Liver (tissue), 9 donors: ENCODE data around the gene GSE1. TPM values are rescaled to one million over a fixed set of nuclear protein-coding genes. Genes with fewer than 3 reads are reported as not detected.

Experiments
- DNase-seq: peaks from one replicate; pipeline ENCODE4 v3.0.0-alpha.2; 2017; ENCODE audit warnings: low spot score
- H3K27ac ChIP-seq, 2 donors: one replicate each; pipeline ENCODE4 v1.7.0; 2013; ENCODE audit warnings: inconsistent platforms in 2 of 2, low read length in 2 of 2, control low read depth in 1 of 2, low read depth in 1 of 2, mild to moderate bottlenecking in 1 of 2
- H3K27me3 ChIP-seq, 4 donors: one replicate each; pipeline versions ENCODE4 v1.6.1 to v1.7.0; 2013; ENCODE audit warnings: low read length in 3 of 4, inconsistent platforms in 1 of 4, mild to moderate bottlenecking in 1 of 4, moderate library complexity in 1 of 4; ENCODE audit not compliant: control insufficient read depth in 4 of 4, insufficient read depth in 4 of 4
- H3K36me3 ChIP-seq, 4 donors: one replicate each; pipeline versions ENCODE4 v1.6.1 to v1.7.0; 2013; ENCODE audit warnings: low read length in 3 of 4, mild to moderate bottlenecking in 3 of 4, low read depth in 1 of 4, moderate library complexity in 1 of 4; ENCODE audit not compliant: control insufficient read depth in 4 of 4, insufficient read depth in 3 of 4
- H3K4me1 ChIP-seq, 4 donors: one replicate each; pipeline versions ENCODE4 v1.6.1 to v1.7.0; 2013; ENCODE audit warnings: low read length in 3 of 4, mild to moderate bottlenecking in 3 of 4, moderate library complexity in 1 of 4; ENCODE audit not compliant: control insufficient read depth in 4 of 4, insufficient read depth in 4 of 4
- H3K4me3 ChIP-seq, 3 donors: one replicate each; pipeline versions ENCODE4 v1.6.1 to v1.7.0; 2013; ENCODE audit warnings: low read length in 3 of 3, control low read depth in 1 of 3, low read depth in 1 of 3, mild to moderate bottlenecking in 1 of 3
- H3K9ac ChIP-seq, 2 donors: one replicate each; pipeline ENCODE4 v1.7.0; 2013; ENCODE audit warnings: low read length in 2 of 2, mild to moderate bottlenecking in 2 of 2, moderate library complexity in 2 of 2, control low read depth in 1 of 2, low read depth in 1 of 2
- H3K9me3 ChIP-seq, 4 donors: one replicate each; pipeline versions ENCODE4 v1.6.1 to v1.7.0; 2013; ENCODE audit warnings: low read length in 3 of 4; ENCODE audit not compliant: control insufficient read depth in 4 of 4
- EGR1 ChIP-seq, 2 donors: IDR thresholded peaks; 2 replicates each; pipeline ENCODE4 v1.6.1; 2016 to 2018; ENCODE audit warnings: antibody characterized with exemption in 2 of 2, low read depth in 2 of 2
- FOXA1 ChIP-seq: IDR thresholded peaks from 2 replicates; pipeline ENCODE4 v1.6.1; 2016; ENCODE audit warnings: antibody characterized with exemption
- FOXA2 ChIP-seq: IDR thresholded peaks from 2 replicates; pipeline ENCODE4 v1.6.1; 2016; ENCODE audit warnings: antibody characterized with exemption
- GABPA ChIP-seq, 2 donors: IDR thresholded peaks in 1 of 2; conservative IDR thresholded peaks in 1 of 2; 2 replicates each; pipeline ENCODE4 v1.6.1; 2016; ENCODE audit warnings: antibody characterized with exemption in 2 of 2, mild to moderate bottlenecking in 1 of 2, moderate library complexity in 1 of 2
- HNF4A ChIP-seq, 2 donors: conservative IDR thresholded peaks; 2 replicates each; pipeline ENCODE4 v1.6.1; 2016; ENCODE audit warnings: antibody characterized with exemption in 2 of 2, mild to moderate bottlenecking in 2 of 2
- HNF4G ChIP-seq: IDR thresholded peaks from 2 replicates; pipeline ENCODE4 v1.6.1; 2016; ENCODE audit warnings: antibody characterized with exemption
- JUND ChIP-seq, 2 donors: IDR thresholded peaks; 2 replicates each; pipeline ENCODE4 v1.6.1; 2016; ENCODE audit warnings: antibody characterized with exemption in 2 of 2
- NR2F2 ChIP-seq: IDR thresholded peaks from 2 replicates; pipeline ENCODE4 v1.6.1; 2016; ENCODE audit warnings: antibody characterized with exemption
- RAD21 ChIP-seq, 2 donors: IDR thresholded peaks; 2 replicates each; pipeline ENCODE4 v1.6.1; 2016; ENCODE audit warnings: antibody characterized with exemption in 2 of 2, mild to moderate bottlenecking in 2 of 2
- RXRA ChIP-seq, 2 donors: IDR thresholded peaks; 2 replicates each; pipeline ENCODE4 v1.6.1; 2017 to 2018; ENCODE audit warnings: antibody characterized with exemption in 2 of 2, mild to moderate bottlenecking in 1 of 2
- SP1 ChIP-seq: IDR thresholded peaks from 2 replicates; pipeline ENCODE4 v1.6.1; 2018; ENCODE audit warnings: antibody characterized with exemption, mild to moderate bottlenecking
- TAF1 ChIP-seq: conservative IDR thresholded peaks from 2 replicates; pipeline ENCODE4 v1.6.1; 2016; ENCODE audit warnings: antibody characterized with exemption, mild to moderate bottlenecking
- YY1 ChIP-seq: IDR thresholded peaks from 2 replicates; pipeline ENCODE4 v1.6.1; 2016; ENCODE audit warnings: antibody characterized with exemption, mild to moderate bottlenecking
- ZBTB33 ChIP-seq: IDR thresholded peaks from 2 replicates; pipeline ENCODE4 v1.6.1; 2016; ENCODE audit warnings: antibody characterized with exemption
- WGBS: extraction: QIAGEN DNeasy Blood & Tissue Kit; methylation state at CpG from one replicate; pipeline ENCODE4 v1.1.7; 2013; 5-methylcytosine and 5-hydroxymethylcytosine counted together
- polyA plus RNA-seq, 2 donors: library from polyadenylated mRNA; stranded (reverse) in 1 of 2; unstranded in 1 of 2; fragments of 200-250 nt in 1 of 2; fragments of >200 nt in 1 of 2; fragmentation: Nextera tagmentation in 1 of 2; extraction: Ambion mirVana in 1 of 2; gene quantifications; one replicate each; pipeline versions ENCODE4 v1.2.1 to v1.2.3, GENCODE V29; 2013 to 2015
- total RNA-seq, 2 donors: library from RNA; depleted of rRNA; stranded (reverse); fragments of >200 nt; gene quantifications; one replicate each; pipeline ENCODE4 v1.2.3, GENCODE V29; 2014
- TF ChIP-seq, protein P1 (sequence below): IDR thresholded peaks from 2 replicates; pipeline ENCODE4 v1.6.1; 2016; ENCODE audit warnings: antibody characterized with exemption
- TF ChIP-seq, protein P2 (sequence below): fragments of 150-350 bp; IDR thresholded peaks from 2 replicates; pipeline ENCODE4 v1.5.1; 2017; ENCODE audit warnings: improper control_type of control experiment, low read depth, low read length; ENCODE audit not compliant: missing input control
- TF ChIP-seq, protein P3 (sequence below): IDR thresholded peaks from 2 replicates; pipeline ENCODE4 v1.6.1; 2016; ENCODE audit warnings: antibody characterized with exemption, mild to moderate bottlenecking
- TF ChIP-seq, protein P4 (sequence below): IDR thresholded peaks from 2 replicates; pipeline ENCODE4 v1.6.1; 2016; ENCODE audit warnings: antibody characterized with exemption
- donor health status: healthy.
- donor health status: healthy.
- donor health status: healthy.
- donor health status: healthy.
- donor health status: healthy.

The GSE1 gene
- total and polyA plus RNA-seq, 4 donors: 9.9 to 37.7 (median 25.2) TPM

DNA sequence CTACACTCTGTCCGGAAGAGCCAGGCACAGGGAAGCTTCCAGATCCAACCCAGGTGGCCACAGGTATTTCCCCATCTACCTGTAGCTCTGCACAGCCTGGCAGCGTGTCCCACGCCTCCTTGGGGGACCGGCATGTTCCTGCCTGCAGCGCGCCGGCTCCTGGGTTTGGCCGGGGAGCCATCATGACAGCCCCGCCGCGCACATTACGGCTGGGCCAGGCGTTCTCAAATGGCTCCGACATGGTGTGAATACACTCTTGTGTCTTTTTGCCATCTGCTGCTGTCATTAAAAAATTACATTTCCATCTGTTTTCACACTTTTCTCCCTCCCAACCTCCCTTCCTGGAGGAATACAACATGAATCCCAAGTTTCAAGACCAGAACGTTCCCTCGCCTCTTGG lies 83.7 kb downstream of the GSE1 start:
- H3K4me3 ChIP-seq: no peak overlapping the region
- H3K36me3 ChIP-seq: no peaks in the 10 kb centered on the region
- H3K9ac ChIP-seq: no peak overlapping the region
- H3K4me1 ChIP-seq: no peaks in the 10 kb centered on the region
- DNase-seq: no peak
- 93% methylated on average over 16 of the region's 16 CpGs for WGBS
- TF ChIP-seq RAD21 (IDR thresholded peaks at IDR 0.05) (no peak), EGR1 (IDR thresholded peaks at IDR 0.05; ENCODE audit: low read depth in 2 of 2) (no peak), RXRA (IDR thresholded peaks at IDR 0.05) (no peak), SP1 (no peak), ZBTB33 (no peak), YY1 (no peak), JUND (IDR thresholded peaks at IDR 0.05) (no peak), FOXA1 (no peak), HNF4A (conservative IDR thresholded peaks at IDR 0.05) (no peak), NR2F2 (no peak), GABPA (IDR thresholded peaks at IDR 0.05 in 1 of 2, conservative IDR thresholded peaks at IDR 0.05 in 1 of 2) (no peak), HNF4G (no peak), TAF1 (no peak), FOXA2 (no peak)
- TF ChIP-seq, protein P1, sequence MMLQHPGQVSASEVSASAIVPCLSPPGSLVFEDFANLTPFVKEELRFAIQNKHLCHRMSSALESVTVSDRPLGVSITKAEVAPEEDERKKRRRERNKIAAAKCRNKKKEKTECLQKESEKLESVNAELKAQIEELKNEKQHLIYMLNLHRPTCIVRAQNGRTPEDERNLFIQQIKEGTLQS: no peak
- TF ChIP-seq, protein P2, sequence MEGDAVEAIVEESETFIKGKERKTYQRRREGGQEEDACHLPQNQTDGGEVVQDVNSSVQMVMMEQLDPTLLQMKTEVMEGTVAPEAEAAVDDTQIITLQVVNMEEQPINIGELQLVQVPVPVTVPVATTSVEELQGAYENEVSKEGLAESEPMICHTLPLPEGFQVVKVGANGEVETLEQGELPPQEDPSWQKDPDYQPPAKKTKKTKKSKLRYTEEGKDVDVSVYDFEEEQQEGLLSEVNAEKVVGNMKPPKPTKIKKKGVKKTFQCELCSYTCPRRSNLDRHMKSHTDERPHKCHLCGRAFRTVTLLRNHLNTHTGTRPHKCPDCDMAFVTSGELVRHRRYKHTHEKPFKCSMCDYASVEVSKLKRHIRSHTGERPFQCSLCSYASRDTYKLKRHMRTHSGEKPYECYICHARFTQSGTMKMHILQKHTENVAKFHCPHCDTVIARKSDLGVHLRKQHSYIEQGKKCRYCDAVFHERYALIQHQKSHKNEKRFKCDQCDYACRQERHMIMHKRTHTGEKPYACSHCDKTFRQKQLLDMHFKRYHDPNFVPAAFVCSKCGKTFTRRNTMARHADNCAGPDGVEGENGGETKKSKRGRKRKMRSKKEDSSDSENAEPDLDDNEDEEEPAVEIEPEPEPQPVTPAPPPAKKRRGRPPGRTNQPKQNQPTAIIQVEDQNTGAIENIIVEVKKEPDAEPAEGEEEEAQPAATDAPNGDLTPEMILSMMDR: no peak
- TF ChIP-seq, protein P3, sequence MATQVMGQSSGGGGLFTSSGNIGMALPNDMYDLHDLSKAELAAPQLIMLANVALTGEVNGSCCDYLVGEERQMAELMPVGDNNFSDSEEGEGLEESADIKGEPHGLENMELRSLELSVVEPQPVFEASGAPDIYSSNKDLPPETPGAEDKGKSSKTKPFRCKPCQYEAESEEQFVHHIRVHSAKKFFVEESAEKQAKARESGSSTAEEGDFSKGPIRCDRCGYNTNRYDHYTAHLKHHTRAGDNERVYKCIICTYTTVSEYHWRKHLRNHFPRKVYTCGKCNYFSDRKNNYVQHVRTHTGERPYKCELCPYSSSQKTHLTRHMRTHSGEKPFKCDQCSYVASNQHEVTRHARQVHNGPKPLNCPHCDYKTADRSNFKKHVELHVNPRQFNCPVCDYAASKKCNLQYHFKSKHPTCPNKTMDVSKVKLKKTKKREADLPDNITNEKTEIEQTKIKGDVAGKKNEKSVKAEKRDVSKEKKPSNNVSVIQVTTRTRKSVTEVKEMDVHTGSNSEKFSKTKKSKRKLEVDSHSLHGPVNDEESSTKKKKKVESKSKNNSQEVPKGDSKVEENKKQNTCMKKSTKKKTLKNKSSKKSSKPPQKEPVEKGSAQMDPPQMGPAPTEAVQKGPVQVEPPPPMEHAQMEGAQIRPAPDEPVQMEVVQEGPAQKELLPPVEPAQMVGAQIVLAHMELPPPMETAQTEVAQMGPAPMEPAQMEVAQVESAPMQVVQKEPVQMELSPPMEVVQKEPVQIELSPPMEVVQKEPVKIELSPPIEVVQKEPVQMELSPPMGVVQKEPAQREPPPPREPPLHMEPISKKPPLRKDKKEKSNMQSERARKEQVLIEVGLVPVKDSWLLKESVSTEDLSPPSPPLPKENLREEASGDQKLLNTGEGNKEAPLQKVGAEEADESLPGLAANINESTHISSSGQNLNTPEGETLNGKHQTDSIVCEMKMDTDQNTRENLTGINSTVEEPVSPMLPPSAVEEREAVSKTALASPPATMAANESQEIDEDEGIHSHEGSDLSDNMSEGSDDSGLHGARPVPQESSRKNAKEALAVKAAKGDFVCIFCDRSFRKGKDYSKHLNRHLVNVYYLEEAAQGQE: no peak
- TF ChIP-seq, protein P4, sequence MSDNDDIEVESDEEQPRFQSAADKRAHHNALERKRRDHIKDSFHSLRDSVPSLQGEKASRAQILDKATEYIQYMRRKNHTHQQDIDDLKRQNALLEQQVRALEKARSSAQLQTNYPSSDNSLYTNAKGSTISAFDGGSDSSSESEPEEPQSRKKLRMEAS: no peak
- no peaks in the 10 kb centered on the region for H3K27me3 ChIP-seq
- no peak overlapping the region for H3K27ac ChIP-seq
- H3K9me3 ChIP-seq: no peaks in the 10 kb centered on the region

DNA sequence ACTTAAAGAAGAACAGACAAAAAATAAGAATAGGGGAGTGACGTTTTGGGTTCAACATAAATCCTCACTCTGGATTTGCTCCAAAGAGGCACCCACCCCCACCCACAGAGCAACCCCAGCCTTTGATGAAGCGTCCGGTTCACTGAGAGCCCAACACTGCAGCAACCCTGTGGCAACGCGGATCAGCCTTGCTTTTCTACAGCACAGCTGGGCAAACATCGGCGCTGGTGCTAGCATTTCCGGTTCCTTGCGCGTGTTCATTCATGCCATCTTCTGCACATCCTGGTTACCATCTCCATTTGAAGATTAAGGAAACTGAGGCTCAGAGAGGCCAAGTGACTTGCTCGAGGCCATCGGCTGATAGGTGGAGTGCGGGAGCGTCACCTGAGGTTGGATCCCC lies 84.3 kb downstream of the GSE1 start:
- no peaks in the 10 kb centered on the region for H3K9me3 ChIP-seq
- no peaks in the 10 kb centered on the region for H3K4me1 ChIP-seq
- H3K27ac ChIP-seq: no peak overlapping the region
- no peak for DNase-seq
- no peaks in the 10 kb centered on the region for H3K36me3 ChIP-seq
- no peaks in the 10 kb centered on the region for H3K27me3 ChIP-seq
- WGBS: 80% methylated on average over 14 of the region's 14 CpGs
- H3K9ac ChIP-seq: no peak overlapping the region
- TF ChIP-seq RAD21 (IDR thresholded peaks at IDR 0.05): no peak
- TF ChIP-seq, protein P1: no peak
- no peak for TF ChIP-seq GABPA (IDR thresholded peaks at IDR 0.05 in 1 of 2, conservative IDR thresholded peaks at IDR 0.05 in 1 of 2)
- TF ChIP-seq, protein P3: no peak
- TF ChIP-seq HNF4G: no peak
- TF ChIP-seq, protein P4: no peak
- TF ChIP-seq JUND (IDR thresholded peaks at IDR 0.05): no peak
- TF ChIP-seq RXRA (IDR thresholded peaks at IDR 0.05): no peak
- no peak for TF ChIP-seq SP1
- TF ChIP-seq TAF1: no peak
- no peak for TF ChIP-seq YY1
- TF ChIP-seq HNF4A (conservative IDR thresholded peaks at IDR 0.05): no peak
- no peak overlapping the region for H3K4me3 ChIP-seq
